Activated T-helper 17 cell treated with anti-CD3 and anti-CD28 coated beads, Interleukin-2, amount 50 U/mL, for 72 hours (primary cell): ENCODE data around the gene RUSF1. TPM values are rescaled to one million over a fixed set of nuclear protein-coding genes. Genes with fewer than 3 reads are reported as not detected.

ENCODE experiments used
- ATAC-seq: fragments of 150-1000 bp; cut with Tn5 transposase; replicated peaks from 2 replicates; pipeline ENCODE4 v1.10.0; 2021; ENCODE audit warnings: mild to moderate bottlenecking, moderate library complexity
- H3K27ac Mint-ChIP-seq: one replicate; pipeline ENCODE4 v1.8.0; 2022; ENCODE audit warnings: mixed read lengths
- H3K27me3 Mint-ChIP-seq: one replicate; pipeline ENCODE4 v1.8.0; 2022; ENCODE audit warnings: mixed read lengths
- H3K36me3 Mint-ChIP-seq: one replicate; pipeline ENCODE4 v1.8.0; 2022; ENCODE audit warnings: low read depth, mild to moderate bottlenecking, mixed read lengths
- H3K4me1 Mint-ChIP-seq: one replicate; pipeline ENCODE4 v1.8.0; 2022; ENCODE audit warnings: mixed read lengths
- H3K4me3 Mint-ChIP-seq: one replicate; pipeline ENCODE4 v1.8.0; 2022; ENCODE audit warnings: mild to moderate bottlenecking, mixed read lengths
- H3K9me3 Mint-ChIP-seq: one replicate; pipeline ENCODE4 v1.8.0; 2022; ENCODE audit warnings: mixed read lengths
- total RNA-seq, 2 donors: library from RNA; stranded (reverse); gene quantifications; one replicate each; pipeline ENCODE4 v1.2.3, GENCODE V29; 2022

The RUSF1 gene
- total RNA-seq, 2 donors from 2014 or later: 32.3 to 52.4 TPM

GRCh38 chr16:31461201-31461920, 46.8 kb downstream of the RUSF1 start:
- Mint-ChIP-seq H3K27me3 (no peaks in the 10 kb centered on the region), H3K4me3 (peak overlapping the region; percentile 95)

GRCh38 chr16:31460582-31461002, 47.6 kb downstream of the RUSF1 start:
- ATAC-seq: no peak
- Mint-ChIP-seq H3K36me3 (peaks cover 45% of the 10 kb centered on the region), H3K4me3 (peak overlapping the region; percentile 95), H3K4me1 (peaks cover 15% of the 10 kb centered on the region), H3K27me3 (no peaks in the 10 kb centered on the region), H3K9me3 (no peaks in the 10 kb centered on the region), H3K27ac (peak overlapping the region; percentile 96)

More at GRCh38 chr16:31461201-31461920, 46.8 kb downstream of the RUSF1 start:
- H3K27ac Mint-ChIP-seq: peak overlapping the region; percentile 77
- no peaks in the 10 kb centered on the region for H3K9me3 Mint-ChIP-seq
- peaks cover 41% of the 10 kb centered on the region for H3K36me3 Mint-ChIP-seq
- ATAC-seq: no peak
- H3K4me1 Mint-ChIP-seq: peaks cover 10% of the 10 kb centered on the region

GRCh38 chr16:31459687-31460581, 48.3 kb downstream of the RUSF1 start:
- H3K27ac Mint-ChIP-seq: peak overlapping the region; percentile 96
- ATAC-seq: peak; percentile 85
- H3K36me3 Mint-ChIP-seq: peaks cover 45% of the 10 kb centered on the region
- peaks cover 17% of the 10 kb centered on the region for H3K4me1 Mint-ChIP-seq
- H3K9me3 Mint-ChIP-seq: no peaks in the 10 kb centered on the region
- H3K27me3 Mint-ChIP-seq: no peaks in the 10 kb centered on the region
- peak overlapping the region; percentile 95 for H3K4me3 Mint-ChIP-seq

- H3K36me3 Mint-ChIP-seq: peaks cover 44% of the 10 kb centered on the region
- peak within 1 kb of the TSS; percentile 96 for H3K27ac Mint-ChIP-seq
- no peaks in the 10 kb centered on the region for H3K27me3 Mint-ChIP-seq
- H3K9me3 Mint-ChIP-seq: no peaks in the 10 kb centered on the region
- peaks cover 17% of the 10 kb centered on the region for H3K4me1 Mint-ChIP-seq
- peak; percentile 83 for ATAC-seq
- H3K4me3 Mint-ChIP-seq: peak within 1 kb of the TSS; percentile 95
These were observed 49.1 kb downstream of the RUSF1 start, which contains the start of gene ARMC5 for GRCh38 chr16:31458844-31459686. Gene ARMC5, plus strand, starts transcription at chr16:31459501. Its CDS starts 24 bp downstream, at chr16:31459525.

GRCh38 chr16:31458073-31458843, 49.9 kb downstream of the RUSF1 start:
- peaks cover 44% of the 10 kb centered on the region for H3K36me3 Mint-ChIP-seq
- no peak for ATAC-seq

GRCh38 chr16:31456988-31457360, 51.2 kb downstream of the RUSF1 start:
- H3K4me3 Mint-ChIP-seq: peak overlapping the region; percentile 95
- H3K27ac Mint-ChIP-seq: peak overlapping the region; percentile 96
- H3K9me3 Mint-ChIP-seq: no peaks in the 10 kb centered on the region
- no peaks in the 10 kb centered on the region for H3K27me3 Mint-ChIP-seq
- no peak for ATAC-seq
- peaks cover 23% of the 10 kb centered on the region for H3K4me1 Mint-ChIP-seq
- peaks cover 36% of the 10 kb centered on the region for H3K36me3 Mint-ChIP-seq

More at GRCh38 chr16:31458073-31458843, 49.9 kb downstream of the RUSF1 start:
- Mint-ChIP-seq H3K4me3 (peak overlapping the region; percentile 95), H3K27ac (peak overlapping the region; percentile 96), H3K9me3 (no peaks in the 10 kb centered on the region), H3K27me3 (no peaks in the 10 kb centered on the region), H3K4me1 (peaks cover 22% of the 10 kb centered on the region)

GRCh38 chr16:31455601-31456314, 52.4 kb downstream of the RUSF1 start:
- Mint-ChIP-seq H3K4me3 (peak overlapping the region; percentile 95), H3K27me3 (no peaks in the 10 kb centered on the region), H3K4me1 (peaks cover 23% of the 10 kb centered on the region), H3K27ac (peak overlapping the region; percentile 51), H3K9me3 (no peaks in the 10 kb centered on the region), H3K36me3 (peaks cover 36% of the 10 kb centered on the region)
- ATAC-seq: no peak

GRCh38 chr16:31453255-31454204, 54.7 kb downstream of the RUSF1 start:
- H3K36me3 Mint-ChIP-seq: peaks cover 26% of the 10 kb centered on the region
- H3K27ac Mint-ChIP-seq: peak overlapping the region; percentile 70
- peaks cover 17% of the 10 kb centered on the region for H3K4me1 Mint-ChIP-seq
- peak overlapping the region; percentile 2 for H3K4me3 Mint-ChIP-seq
- no peaks in the 10 kb centered on the region for H3K9me3 Mint-ChIP-seq
- H3K27me3 Mint-ChIP-seq: no peaks in the 10 kb centered on the region
- ATAC-seq: no peak

- no peaks in the 10 kb centered on the region for H3K27me3 Mint-ChIP-seq
These were observed 55.5 kb downstream of the RUSF1 start for GRCh38 chr16:31452631-31453106.

GRCh38 chr16:31451681-31452351, 56.4 kb downstream of the RUSF1 start:
- H3K4me1 Mint-ChIP-seq: peaks cover 17% of the 10 kb centered on the region
- peak overlapping the region; percentile 18 for H3K27ac Mint-ChIP-seq
- no peak overlapping the region for H3K4me3 Mint-ChIP-seq
- H3K9me3 Mint-ChIP-seq: no peaks in the 10 kb centered on the region
- no peaks in the 10 kb centered on the region for H3K27me3 Mint-ChIP-seq
- H3K36me3 Mint-ChIP-seq: peaks cover 15% of the 10 kb centered on the region
- ATAC-seq: peak; percentile 32

More at GRCh38 chr16:31452631-31453106, 55.5 kb downstream of the RUSF1 start:
- H3K4me1 Mint-ChIP-seq: peaks cover 17% of the 10 kb centered on the region
- no peaks in the 10 kb centered on the region for H3K9me3 Mint-ChIP-seq
- peak overlapping the region; percentile 36 for H3K27ac Mint-ChIP-seq
- ATAC-seq: no peak
- no peak overlapping the region for H3K4me3 Mint-ChIP-seq
- H3K36me3 Mint-ChIP-seq: peaks cover 18% of the 10 kb centered on the region

- no peak for ATAC-seq
- no peaks in the 10 kb centered on the region for H3K9me3 Mint-ChIP-seq
- H3K4me3 Mint-ChIP-seq: no peak overlapping the region
- peaks cover 15% of the 10 kb centered on the region for H3K36me3 Mint-ChIP-seq
- peaks cover 17% of the 10 kb centered on the region for H3K4me1 Mint-ChIP-seq
- peak overlapping the region; percentile 18 for H3K27ac Mint-ChIP-seq
- no peaks in the 10 kb centered on the region for H3K27me3 Mint-ChIP-seq
These were observed 57.0 kb downstream of the RUSF1 start for GRCh38 chr16:31451201-31451600.
